Peyer's patch (tissue), 4 donors: ENCODE results near the gene CCNI2. TPM values are rescaled to one million over a fixed set of nuclear protein-coding genes. Genes with fewer than 3 reads are reported as not detected.

Source experiments
- DNase-seq, 3 donors: peaks; one replicate each; pipeline ENCODE4 v3.0.0-alpha.2; 2017 to 2019
- H3K27ac ChIP-seq, 4 donors: fragments of 200-600 bp; sonication (generic); one replicate each; pipeline ENCODE4 v1.5.1; 2016 to 2019
- H3K27me3 ChIP-seq, 2 donors: fragments of 200-600 bp; sonication (generic); one replicate each; pipeline ENCODE4 v1.5.1; 2019
- H3K36me3 ChIP-seq, 3 donors: fragments of 200-600 bp; sonication (generic); one replicate each; pipeline ENCODE4 v1.5.1; 2016 to 2019
- H3K4me1 ChIP-seq, 4 donors: fragments of 200-600 bp; sonication (generic); one replicate each; pipeline ENCODE4 v1.5.1; 2016 to 2019
- H3K4me3 ChIP-seq, 4 donors: fragments of 200-600 bp; sonication (generic); 1 replicate in 3 of 4; 2 replicates in 1 of 4; pipeline ENCODE4 v1.5.1; 2016 to 2019; ENCODE audit warnings: mild to moderate bottlenecking in 1 of 4
- H3K9me3 ChIP-seq, 4 donors: fragments of 200-600 bp; sonication (generic); one replicate each; pipeline ENCODE4 v1.5.1; 2016 to 2019; ENCODE audit warnings: mild to moderate bottlenecking in 1 of 4
- POLR2A ChIP-seq, 2 donors: fragments of 450-650 bp; IDR thresholded peaks; one replicate each; pipeline ENCODE4 v1.5.1; 2017; ENCODE audit warnings: antibody characterized with exemption in 2 of 2, mild to moderate bottlenecking in 2 of 2, moderate library complexity in 2 of 2
- total RNA-seq, 4 donors: library from RNA; depleted of rRNA; stranded (reverse); fragments of >200 nt; gene quantifications; one replicate each; pipeline ENCODE4 v1.1.0, GENCODE V29; 2016
- TF ChIP-seq, protein P1 (sequence below), 6 experiments: fragments of 450-650 bp in 4 of 6; fragments of 200-600 bp in 2 of 6; sonication (generic) in 1 of 6; IDR thresholded peaks; one replicate each; pipeline ENCODE4 v1.5.1; 2017 to 2019; ENCODE audit warnings: antibody characterized with exemption in 6 of 6, mild to moderate bottlenecking in 3 of 6, moderate library complexity in 1 of 6

The CCNI2 gene
- total RNA-seq, 4 donors from 2014 or later = 7.1 to 30.8 (median 11.7) TPM

DNA sequence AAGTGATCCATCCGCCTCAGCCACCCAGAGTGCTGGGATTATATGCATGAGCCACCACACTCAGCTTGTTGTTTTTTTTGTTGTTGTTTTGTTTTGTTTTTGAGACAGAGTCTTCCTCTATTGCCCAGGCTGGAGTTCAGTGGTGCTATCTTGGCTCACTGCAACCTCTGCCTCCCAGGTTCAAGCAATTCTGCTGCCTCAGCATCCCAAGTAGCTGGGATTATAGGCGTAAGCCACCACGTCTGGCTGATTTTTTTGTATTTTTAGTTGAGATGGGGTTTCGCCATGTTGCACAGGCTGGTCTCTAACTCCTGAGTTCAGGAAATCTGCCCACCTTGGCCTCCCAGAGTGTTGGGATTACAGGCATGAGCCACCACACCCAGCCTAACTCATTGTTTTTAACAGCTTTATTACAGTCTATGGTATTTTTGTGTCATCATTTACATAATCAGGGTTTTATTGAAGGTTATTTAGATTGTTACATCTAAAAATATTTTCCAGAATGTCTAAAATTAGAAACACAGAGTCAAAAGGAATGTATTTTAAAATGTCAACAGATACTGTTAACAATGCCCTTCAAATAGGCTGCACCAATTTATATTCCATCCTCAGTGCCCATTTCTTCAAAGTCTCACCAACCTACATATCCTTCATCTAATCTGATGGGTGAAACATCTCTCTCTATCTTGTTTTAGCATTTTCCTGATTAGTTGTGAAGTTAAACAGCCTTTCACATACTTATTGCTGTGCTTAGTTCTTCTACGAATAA, 28.5 kb upstream of the CCNI2 start:
- Histone ChIP-seq H3K27me3 (no peaks in the 10 kb centered on the region), H3K9me3 (no peaks in the 10 kb centered on the region), H3K4me1 (peaks cover 0 to 6% (median 0%) of the 10 kb centered on the region in 4 donors), H3K4me3 (no peak overlapping the region), H3K36me3 (no peaks in the 10 kb centered on the region), H3K27ac (no peak overlapping the region)
- no peak for TF ChIP-seq POLR2A (IDR thresholded peaks at IDR 0.05)
- TF ChIP-seq, protein P1, sequence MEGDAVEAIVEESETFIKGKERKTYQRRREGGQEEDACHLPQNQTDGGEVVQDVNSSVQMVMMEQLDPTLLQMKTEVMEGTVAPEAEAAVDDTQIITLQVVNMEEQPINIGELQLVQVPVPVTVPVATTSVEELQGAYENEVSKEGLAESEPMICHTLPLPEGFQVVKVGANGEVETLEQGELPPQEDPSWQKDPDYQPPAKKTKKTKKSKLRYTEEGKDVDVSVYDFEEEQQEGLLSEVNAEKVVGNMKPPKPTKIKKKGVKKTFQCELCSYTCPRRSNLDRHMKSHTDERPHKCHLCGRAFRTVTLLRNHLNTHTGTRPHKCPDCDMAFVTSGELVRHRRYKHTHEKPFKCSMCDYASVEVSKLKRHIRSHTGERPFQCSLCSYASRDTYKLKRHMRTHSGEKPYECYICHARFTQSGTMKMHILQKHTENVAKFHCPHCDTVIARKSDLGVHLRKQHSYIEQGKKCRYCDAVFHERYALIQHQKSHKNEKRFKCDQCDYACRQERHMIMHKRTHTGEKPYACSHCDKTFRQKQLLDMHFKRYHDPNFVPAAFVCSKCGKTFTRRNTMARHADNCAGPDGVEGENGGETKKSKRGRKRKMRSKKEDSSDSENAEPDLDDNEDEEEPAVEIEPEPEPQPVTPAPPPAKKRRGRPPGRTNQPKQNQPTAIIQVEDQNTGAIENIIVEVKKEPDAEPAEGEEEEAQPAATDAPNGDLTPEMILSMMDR (IDR thresholded peaks at IDR 0.05) = no peak
- DNase-seq = no peak

DNA sequence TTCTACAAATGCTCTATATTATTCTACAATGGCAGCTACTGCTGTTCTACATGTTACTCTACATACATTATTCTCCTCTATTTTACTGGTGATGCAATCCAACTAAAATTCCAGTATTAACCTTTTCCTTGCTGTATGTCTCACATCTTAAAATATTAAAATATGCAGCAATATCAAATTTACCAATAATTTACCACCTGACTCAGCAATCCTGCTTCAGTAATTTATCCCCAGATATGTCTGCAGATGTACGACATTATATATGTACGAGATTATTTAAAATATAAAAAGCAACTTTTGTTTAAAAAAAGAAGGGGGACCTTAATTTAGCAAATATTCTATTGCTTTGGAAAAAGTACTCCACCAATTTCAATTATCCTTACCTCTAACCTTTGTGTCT, 21.5 kb upstream of the CCNI2 start:
- TF ChIP-seq POLR2A (IDR thresholded peaks at IDR 0.05) = no peak
- TF ChIP-seq, protein P1 (IDR thresholded peaks at IDR 0.05) = no peak
- Histone ChIP-seq H3K27ac (no peak overlapping the region), H3K36me3 (no peaks in the 10 kb centered on the region), H3K4me3 (no peak overlapping the region), H3K27me3 (no peaks in the 10 kb centered on the region), H3K4me1 (no peaks in the 10 kb centered on the region), H3K9me3 (no peaks in the 10 kb centered on the region)
- no peak for DNase-seq

DNA sequence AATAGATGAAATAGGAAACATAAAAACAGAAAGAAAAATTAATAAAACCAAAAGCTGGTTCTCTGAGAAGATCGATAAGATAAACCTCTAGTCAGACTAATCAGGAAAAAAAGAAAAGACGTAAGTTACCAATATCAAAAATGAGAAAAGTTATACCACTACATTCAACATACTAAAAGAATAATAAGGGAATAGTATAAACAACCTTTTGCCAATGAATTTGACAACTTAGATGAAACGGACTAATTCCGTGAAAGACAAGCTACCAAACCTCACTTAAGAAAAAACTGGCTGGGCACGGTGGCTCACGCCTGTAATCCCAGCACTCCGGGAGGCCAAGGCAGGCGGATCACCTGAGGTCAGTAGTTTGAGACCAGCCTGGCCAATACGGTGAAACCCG, 17.3 kb upstream of the CCNI2 start:
- no peak for DNase-seq
- TF ChIP-seq, protein P1 (IDR thresholded peaks at IDR 0.05) = no peak
- no peak for TF ChIP-seq POLR2A (IDR thresholded peaks at IDR 0.05)
- Histone ChIP-seq H3K4me1 (no peaks in the 10 kb centered on the region), H3K36me3 (no peaks in the 10 kb centered on the region), H3K4me3 (no peak overlapping the region), H3K9me3 (no peaks in the 10 kb centered on the region), H3K27ac (no peak overlapping the region), H3K27me3 (no peaks in the 10 kb centered on the region)

- H3K4me3 ChIP-seq = no peak overlapping the region
- H3K27me3 ChIP-seq = no peaks in the 10 kb centered on the region
- DNase-seq = no peak
- H3K27ac ChIP-seq = no peak overlapping the region
- TF ChIP-seq, protein P1 (IDR thresholded peaks at IDR 0.05) = no peak
- TF ChIP-seq POLR2A (IDR thresholded peaks at IDR 0.05) = no peak
- H3K36me3 ChIP-seq = no peaks in the 10 kb centered on the region
- H3K9me3 ChIP-seq = no peaks in the 10 kb centered on the region
- H3K4me1 ChIP-seq = peaks cover 0 to 6% (median 2%) of the 10 kb centered on the region in 4 donors
Measured at GRCh38 chr5:132733499-132734148, 13.6 kb upstream of the CCNI2 start.

DNA sequence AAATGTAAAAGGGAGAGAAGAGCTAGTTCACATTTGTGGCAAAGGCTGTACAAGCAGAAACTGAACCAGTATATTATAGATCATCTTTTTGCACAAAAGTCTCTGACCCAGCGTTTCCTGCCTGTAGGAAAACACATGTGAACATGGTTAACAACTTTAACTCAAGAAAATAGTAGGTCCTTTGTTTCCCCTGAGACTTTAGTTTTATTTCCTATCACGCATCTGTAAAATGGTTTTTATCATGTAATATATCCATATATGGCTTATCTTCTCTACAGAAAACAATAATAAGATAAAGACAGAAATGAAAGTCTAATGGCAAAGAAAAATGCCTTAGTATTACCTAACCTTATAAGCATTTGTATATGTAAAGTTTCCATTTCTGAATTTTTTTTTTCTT, 12.5 kb upstream of the CCNI2 start:
- TF ChIP-seq, protein P1 (IDR thresholded peaks at IDR 0.05) = no peak
- no peak for TF ChIP-seq POLR2A (IDR thresholded peaks at IDR 0.05)
- Histone ChIP-seq H3K9me3 (no peaks in the 10 kb centered on the region), H3K4me3 (no peak overlapping the region), H3K27me3 (no peaks in the 10 kb centered on the region), H3K27ac (no peak overlapping the region), H3K4me1 (peaks cover 0 to 6% (median 2%) of the 10 kb centered on the region in 4 donors), H3K36me3 (no peaks in the 10 kb centered on the region)
- no peak for DNase-seq
